AG04449 (cell line): ENCODE data around the gene TCF15.

Experiments
- CTCF ChIA-PET: fragments of 350-600 bp; formaldehyde crosslinking; extraction: SDS; loops from one replicate; lab custom pipeline; 2021; ENCODE audit warnings: antibody characterized with exemption; lab: Yijun Ruan, JAX
- POLR2A ChIA-PET: fragments of 400-600, 350-600 bp; formaldehyde crosslinking; extraction: SDS; loops from one replicate; lab custom pipeline; 2020; ENCODE audit warnings: antibody characterized with exemption, inconsistent platforms; lab: Yijun Ruan, JAX
- DNase-seq: peaks from one replicate; pipeline ENCODE4 v3.0.0-alpha.2; 2010; ENCODE audit warnings: low read depth, low spot score
- H3K4me3 ChIP-seq: 2 replicates; pipeline ENCODE4 v1.5.1; 2011; ENCODE audit warnings: low read depth, mild to moderate bottlenecking, control low read depth, low read length
- TF ChIP-seq, protein P1 (sequence below): IDR thresholded peaks from one replicate; pipeline ENCODE4 v1.5.1; 2011; ENCODE audit warnings: mild to moderate bottlenecking, moderate library complexity, low read length, control low read depth, inconsistent platforms; ENCODE audit not compliant: insufficient read depth; ENCODE audit errors: missing control alignments

The TCF15 gene

DNA sequence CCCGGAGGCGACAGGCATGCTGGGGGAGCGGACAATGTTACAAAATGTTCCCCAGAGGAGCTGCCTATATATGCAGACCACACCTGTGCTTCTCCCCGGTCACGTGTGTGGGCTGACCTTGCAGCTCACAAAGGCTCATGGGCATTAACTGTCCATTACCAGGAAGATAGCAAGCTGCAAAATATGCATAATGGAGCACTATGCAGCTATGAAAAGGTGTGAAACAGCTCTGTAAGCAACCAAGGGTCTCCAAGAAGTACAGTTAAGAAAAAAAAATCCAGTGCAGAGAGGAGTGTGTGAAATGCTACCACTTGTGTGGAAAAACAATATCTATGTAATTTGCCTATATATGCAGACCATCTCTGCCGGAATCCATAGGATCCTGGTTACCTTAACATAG is 9.4 kb downstream of the TCF15 start:
- TF ChIP-seq, protein P1, sequence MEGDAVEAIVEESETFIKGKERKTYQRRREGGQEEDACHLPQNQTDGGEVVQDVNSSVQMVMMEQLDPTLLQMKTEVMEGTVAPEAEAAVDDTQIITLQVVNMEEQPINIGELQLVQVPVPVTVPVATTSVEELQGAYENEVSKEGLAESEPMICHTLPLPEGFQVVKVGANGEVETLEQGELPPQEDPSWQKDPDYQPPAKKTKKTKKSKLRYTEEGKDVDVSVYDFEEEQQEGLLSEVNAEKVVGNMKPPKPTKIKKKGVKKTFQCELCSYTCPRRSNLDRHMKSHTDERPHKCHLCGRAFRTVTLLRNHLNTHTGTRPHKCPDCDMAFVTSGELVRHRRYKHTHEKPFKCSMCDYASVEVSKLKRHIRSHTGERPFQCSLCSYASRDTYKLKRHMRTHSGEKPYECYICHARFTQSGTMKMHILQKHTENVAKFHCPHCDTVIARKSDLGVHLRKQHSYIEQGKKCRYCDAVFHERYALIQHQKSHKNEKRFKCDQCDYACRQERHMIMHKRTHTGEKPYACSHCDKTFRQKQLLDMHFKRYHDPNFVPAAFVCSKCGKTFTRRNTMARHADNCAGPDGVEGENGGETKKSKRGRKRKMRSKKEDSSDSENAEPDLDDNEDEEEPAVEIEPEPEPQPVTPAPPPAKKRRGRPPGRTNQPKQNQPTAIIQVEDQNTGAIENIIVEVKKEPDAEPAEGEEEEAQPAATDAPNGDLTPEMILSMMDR = no peak

DNA sequence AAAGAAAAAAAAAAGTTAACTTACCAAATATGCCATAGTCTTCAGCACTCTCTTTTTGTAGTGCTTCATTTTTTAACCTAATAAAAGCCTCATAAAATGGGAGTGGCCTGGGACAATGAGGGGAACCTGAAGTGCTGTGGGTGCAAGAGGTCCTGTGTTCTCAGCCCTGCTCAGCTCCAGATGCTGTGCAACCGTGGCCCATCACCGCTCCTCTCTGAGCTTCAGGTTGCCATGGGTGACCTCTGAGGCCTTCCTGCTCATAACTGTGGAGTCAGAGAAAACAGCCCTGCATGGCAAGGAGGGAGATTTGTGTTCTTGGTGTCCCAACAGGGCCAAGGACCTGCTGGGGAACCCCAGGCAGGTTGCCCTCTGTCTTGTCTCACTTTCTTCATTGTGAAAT is 10.0 kb downstream of the TCF15 start:
- TF ChIP-seq, protein P1 = no peak
- CTCF ChIA-PET = no interaction called here
- no peak for DNase-seq
- H3K4me3 ChIP-seq = no peak overlapping the region
- POLR2A ChIA-PET = interaction anchor here (0.7 kb wide), 1 partner anchor 12 kb away, joined by 4 read pairs; no protein-coding TSS in a partner anchor

More for the DNA sequence above, 9.4 kb downstream of the TCF15 start:
- ChIA-PET CTCF (no interaction called here), POLR2A (interaction anchor here (0.7 kb wide), 1 partner anchor 11 kb away, joined by 4 read pairs; no protein-coding TSS in a partner anchor)
- no peak for DNase-seq
- no peak overlapping the region for H3K4me3 ChIP-seq

DNA sequence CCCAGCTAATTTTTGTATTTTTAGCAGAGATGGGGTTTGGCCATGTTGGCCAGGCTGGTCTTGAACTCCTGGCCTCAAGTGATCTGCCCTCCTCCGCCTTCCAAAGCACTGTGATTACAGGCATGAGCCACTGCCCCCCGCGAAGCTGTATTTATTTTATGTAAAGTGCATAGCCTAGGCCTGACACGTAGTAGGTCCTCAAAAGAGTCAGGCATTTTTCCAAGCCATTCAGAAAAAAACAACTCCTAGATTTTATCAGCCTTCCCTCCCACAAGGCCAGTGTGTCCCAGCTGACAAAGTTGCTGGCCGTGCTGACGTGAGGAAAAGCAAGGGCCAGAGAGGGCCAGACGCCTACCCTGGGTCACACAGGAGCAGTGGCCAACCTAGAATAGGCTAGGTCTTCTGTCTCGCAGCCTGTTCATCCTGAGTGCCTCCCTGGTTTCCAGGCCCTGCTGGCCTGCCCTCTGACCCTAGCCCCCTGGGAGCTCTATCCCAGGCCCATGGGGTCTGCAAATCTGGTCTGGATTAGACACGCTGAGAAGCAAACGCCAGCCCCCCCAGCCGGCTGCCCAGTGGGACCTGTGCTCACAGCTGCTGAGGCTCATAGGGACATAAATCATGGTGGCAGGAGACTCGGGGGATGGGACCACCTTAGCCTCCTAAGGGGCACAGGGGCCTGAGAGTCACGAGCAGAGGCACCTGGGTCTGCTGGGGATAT is 11.8 kb downstream of the TCF15 start:
- POLR2A ChIA-PET = no interaction called here
- CTCF ChIA-PET = no interaction called here
- H3K4me3 ChIP-seq = no peak overlapping the region
- no peak for DNase-seq
- TF ChIP-seq, protein P1 = no peak

DNA sequence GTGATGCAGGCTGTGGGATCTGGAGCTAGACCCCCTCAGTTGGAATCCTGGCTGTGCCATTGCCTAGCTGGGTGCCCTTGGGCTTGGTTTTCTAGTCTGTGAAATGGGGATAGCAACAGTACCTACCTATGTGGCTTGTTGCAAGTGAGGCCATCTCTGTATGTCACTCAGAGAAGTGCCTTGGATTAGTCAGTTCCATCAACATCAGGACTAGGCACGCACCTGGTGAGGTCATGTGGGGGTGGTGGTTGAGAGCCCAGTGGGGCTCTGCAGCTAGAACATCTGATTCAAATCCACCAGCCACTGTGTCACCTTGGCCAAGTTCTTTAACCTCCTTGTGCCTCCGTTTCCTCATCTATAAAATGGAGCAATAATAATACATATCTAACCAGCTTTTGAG is 12.5 kb downstream of the TCF15 start:
- H3K4me3 ChIP-seq = no peak overlapping the region
- ChIA-PET CTCF (interaction anchor here (1.0 kb wide), 1 partner anchor 36 kb away, joined by 3 read pairs; no protein-coding TSS in a partner anchor), POLR2A (no interaction called here)
- no peak for DNase-seq
- TF ChIP-seq, protein P1 = no peak

DNA sequence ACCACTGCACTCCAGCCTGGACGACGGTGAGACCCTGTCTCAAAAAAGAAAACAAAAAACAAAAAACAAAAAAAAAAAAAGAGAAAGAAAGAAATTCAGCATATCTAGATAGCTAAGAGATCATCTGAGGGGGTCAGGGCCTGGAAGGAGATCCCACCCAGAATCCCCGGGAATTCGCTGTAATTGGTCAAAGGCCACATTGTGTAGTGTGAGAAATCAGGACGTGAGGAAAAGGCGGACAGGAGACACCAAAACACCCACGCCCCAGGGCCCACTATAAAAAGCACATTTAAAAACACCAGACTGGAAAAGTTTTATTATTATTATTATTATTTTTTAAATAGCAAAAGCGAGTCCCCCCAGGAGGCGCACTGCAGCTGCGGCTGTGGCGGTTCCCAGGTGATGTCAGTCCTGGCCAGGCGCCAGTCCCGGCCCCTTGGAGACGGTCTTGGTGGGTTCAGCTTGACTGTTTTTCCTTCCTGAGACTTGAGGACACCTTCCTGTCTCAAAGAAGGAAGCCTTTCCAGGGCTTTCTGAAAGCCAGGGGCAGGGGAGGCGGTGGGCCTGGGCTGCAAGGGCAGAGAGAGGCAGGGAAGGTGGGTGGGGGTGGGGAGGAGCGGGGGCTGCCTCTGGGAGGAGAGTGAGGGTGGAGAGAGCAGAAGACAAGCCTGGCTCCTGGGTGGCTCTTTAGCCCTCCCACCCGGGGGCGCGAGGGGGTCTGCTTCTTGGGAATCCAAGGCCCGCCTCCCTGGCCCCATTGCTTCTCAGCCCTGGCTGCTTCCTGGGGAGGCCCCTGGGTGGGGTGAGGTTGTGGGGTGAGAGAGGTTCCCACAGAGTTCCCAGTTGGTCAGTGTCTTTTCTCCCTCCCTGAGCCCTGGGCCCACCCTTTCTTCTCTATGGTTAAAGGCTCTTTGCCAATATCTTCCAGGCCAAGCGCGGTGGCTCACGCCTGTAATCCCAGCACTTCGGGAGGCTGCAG is 14.5 kb downstream of the TCF15 start:
- CTCF ChIA-PET = interaction anchor here (0.7 kb wide), 1 partner anchor 15 kb away, joined by 3 read pairs; no protein-coding TSS in a partner anchor

More for the DNA sequence above, 14.5 kb downstream of the TCF15 start:
- POLR2A ChIA-PET = no interaction called here
- DNase-seq = no peak
- H3K4me3 ChIP-seq = no peak overlapping the region
- TF ChIP-seq, protein P1 = no peak
